ENCODE measurements around the gene NOP16. TPM values are rescaled to one million over a fixed set of nuclear protein-coding genes. Genes with fewer than 3 reads are reported as not detected.
"Not testable (repeated sequence)": the region's sequence is repeated elsewhere in the genome, so short reads cannot be mapped to it uniquely, and the experiment has no call there.

The NOP16 gene
- total RNA-seq, 2 donors from 2014 or later, result 42.1 to 67.7 TPM

- ATAC-seq (no peak), DNase-seq (ENCODE audit: low spot score in 2 of 2) (no peak)
- Mint-ChIP-seq H3K27ac (peak overlapping the region in 1 of 2 donors; percentile 32), H3K9me3 (no peaks in the 10 kb centered on the region), H3K36me3 (peaks cover 0 to 6% of the 10 kb centered on the region in 2 donors)
These were observed 25.4 kb upstream of the NOP16 start for GRCh38 chr5:176413709-176414191.

DNA sequence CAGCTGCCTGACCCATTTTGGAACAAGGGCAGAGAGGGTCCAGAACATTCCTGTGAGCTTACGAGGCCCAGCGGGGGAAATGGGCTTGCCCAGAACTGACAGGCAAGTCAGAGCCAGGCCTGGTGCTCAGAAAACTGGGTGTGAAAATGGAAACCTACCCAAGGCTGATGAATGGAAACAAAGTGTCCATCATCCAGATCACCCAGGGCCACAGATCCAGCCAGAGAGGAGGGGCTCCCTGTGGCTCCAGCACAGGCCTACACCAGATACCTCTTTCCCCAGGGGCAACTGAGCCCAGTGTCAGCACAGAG is 24.8 kb upstream of the NOP16 start:
- H3K27ac Mint-ChIP-seq, result peak overlapping the region; percentile 32 to 90
- no peaks in the 10 kb centered on the region for H3K9me3 Mint-ChIP-seq
- peaks cover 0 to 6% of the 10 kb centered on the region in 2 donors for H3K36me3 Mint-ChIP-seq
- DNase-seq (ENCODE audit: low spot score in 2 of 2) (no peak), ATAC-seq (no peak)

- peaks cover 0 to 6% of the 10 kb centered on the region in 2 donors for H3K36me3 Mint-ChIP-seq
- no peak for DNase-seq (ENCODE audit: low spot score in 2 of 2)
- peak overlapping the region; percentile 59 to 90 for H3K27ac Mint-ChIP-seq
- no peak for ATAC-seq
- H3K9me3 Mint-ChIP-seq, result no peaks in the 10 kb centered on the region
These were observed 24.3 kb upstream of the NOP16 start for GRCh38 chr5:176412517-176413254.

- H3K9me3 Mint-ChIP-seq, result no peaks in the 10 kb centered on the region
- no peak for ATAC-seq
- peak overlapping the region; percentile 59 to 72 for H3K27ac Mint-ChIP-seq
- peaks cover 0 to 6% of the 10 kb centered on the region in 2 donors for H3K36me3 Mint-ChIP-seq
- DNase-seq (ENCODE audit: low spot score in 2 of 2), result no peak
These were observed 22.2 kb upstream of the NOP16 start for GRCh38 chr5:176410486-176411180.

DNA sequence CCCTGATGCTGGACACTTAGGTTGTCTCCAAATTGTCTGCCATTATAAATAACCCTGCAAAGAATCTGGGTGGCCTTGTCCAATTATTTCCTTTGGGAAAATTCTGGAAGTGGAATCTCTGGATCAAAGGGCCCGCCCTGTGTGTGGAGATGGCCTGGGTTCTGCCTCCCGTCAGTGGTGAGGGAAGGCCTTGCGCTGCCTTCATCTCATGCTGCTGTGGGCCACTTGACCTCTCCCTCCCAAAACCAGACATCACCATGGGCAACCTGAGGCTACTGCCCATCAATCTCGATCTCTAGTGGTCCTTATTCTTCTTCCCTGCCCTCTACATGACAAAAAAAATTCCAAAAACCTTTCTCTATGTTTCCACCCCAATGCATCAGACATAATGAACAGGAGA is 21.4 kb upstream of the NOP16 start:
- H3K36me3 Mint-ChIP-seq, result peaks cover 0 to 6% of the 10 kb centered on the region in 2 donors
- no peak for ATAC-seq
- H3K9me3 Mint-ChIP-seq, result no peaks in the 10 kb centered on the region
- peak overlapping the region in 1 of 2 donors; percentile 13 for H3K27ac Mint-ChIP-seq
- no peak for DNase-seq (ENCODE audit: low spot score in 2 of 2)

GRCh38 chr5:176408590-176408989 is 20.2 kb upstream of the NOP16 start:
- H3K36me3 Mint-ChIP-seq, result peaks cover 0 to 6% of the 10 kb centered on the region in 2 donors

DNA sequence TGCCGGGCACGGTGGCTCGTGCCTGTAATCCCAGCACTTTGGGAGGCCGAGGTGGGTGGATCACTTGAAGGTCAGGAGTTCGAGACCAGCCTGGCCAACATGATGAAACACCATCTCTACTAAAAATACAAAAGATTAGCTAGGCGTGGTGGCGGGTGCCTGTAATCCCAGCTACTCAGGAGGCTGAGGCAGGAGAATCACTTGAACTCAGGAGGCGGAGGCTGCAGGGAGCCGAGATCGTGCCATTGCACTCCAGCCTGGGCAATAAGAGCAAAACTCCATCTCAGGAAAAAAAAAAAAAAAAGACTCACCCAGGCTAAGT is 19.8 kb upstream of the NOP16 start:
- not testable (repeated sequence) for H3K27ac Mint-ChIP-seq; H3K36me3 Mint-ChIP-seq; H3K9me3 Mint-ChIP-seq; DNase-seq (ENCODE audit: low spot score in 2 of 2); ATAC-seq

More at GRCh38 chr5:176408590-176408989, 20.2 kb upstream of the NOP16 start:
- Mint-ChIP-seq H3K27ac (no peak overlapping the region), H3K9me3 (no peaks in the 10 kb centered on the region)
- DNase-seq (ENCODE audit: low spot score in 2 of 2) (no peak), ATAC-seq (no peak)

- ATAC-seq, result no peak
- H3K36me3 Mint-ChIP-seq, result peaks cover 0 to 6% of the 10 kb centered on the region in 2 donors
- H3K9me3 Mint-ChIP-seq, result no peaks in the 10 kb centered on the region
- DNase-seq (ENCODE audit: low spot score in 2 of 2), result no peak
- H3K27ac Mint-ChIP-seq, result peak overlapping the region; percentile 29 to 57
These were observed 19.3 kb upstream of the NOP16 start for GRCh38 chr5:176407456-176408251.

GRCh38 chr5:176406436-176407052 is 18.1 kb upstream of the NOP16 start:
- Mint-ChIP-seq H3K27ac (no peak overlapping the region), H3K9me3 (no peaks in the 10 kb centered on the region), H3K36me3 (peaks cover 0 to 6% of the 10 kb centered on the region in 2 donors)
- DNase-seq (ENCODE audit: low spot score in 2 of 2) (no peak), ATAC-seq (no peak)

DNA sequence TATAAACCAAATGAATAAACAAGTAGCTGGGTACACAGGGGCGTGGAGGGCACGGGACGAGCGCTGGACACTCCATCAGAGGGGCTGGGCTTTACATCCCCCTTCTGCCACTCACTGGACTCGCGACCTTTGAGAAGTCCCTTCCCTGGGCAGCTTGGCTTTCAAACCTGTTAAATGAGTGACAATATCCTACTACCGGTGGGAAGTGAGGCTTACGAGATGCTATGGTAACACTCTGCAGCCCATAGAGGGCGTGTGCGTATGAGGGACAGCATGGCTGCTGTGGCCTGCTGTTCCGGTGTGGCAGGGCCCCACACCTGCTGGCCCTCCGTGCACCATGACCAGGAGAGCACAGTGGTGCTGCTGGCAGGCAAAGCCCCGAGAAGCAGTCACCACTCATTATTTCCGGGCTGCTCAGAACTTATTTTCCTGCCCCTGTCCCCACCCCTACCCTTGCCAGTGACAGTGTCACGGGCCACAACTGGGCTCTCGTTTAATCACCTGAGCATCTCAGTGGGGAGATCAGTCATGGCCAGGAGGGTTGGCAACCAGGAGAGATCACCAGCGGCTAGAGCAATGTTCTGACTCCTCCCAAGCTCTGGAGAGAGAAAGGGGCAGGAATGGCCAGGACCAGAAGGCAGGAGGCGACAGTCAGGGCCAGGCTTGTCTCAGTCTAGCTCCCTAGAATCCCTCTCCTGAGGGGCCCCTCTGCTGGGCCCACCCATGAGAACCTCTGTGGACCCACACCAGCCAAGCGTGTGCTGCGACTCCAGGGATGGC is 17.4 kb upstream of the NOP16 start:
- Mint-ChIP-seq H3K36me3 (peaks cover 0 to 6% of the 10 kb centered on the region in 2 donors), H3K9me3 (no peaks in the 10 kb centered on the region), H3K27ac (peak overlapping the region in 1 of 2 donors; percentile 9)
- DNase-seq (ENCODE audit: low spot score in 2 of 2) (no peak), ATAC-seq (peak in 1 of 2 donors; percentile 9)

- DNase-seq (ENCODE audit: low spot score in 2 of 2), result no peak
- Mint-ChIP-seq H3K9me3 (no peaks in the 10 kb centered on the region), H3K36me3 (no peaks in the 10 kb centered on the region), H3K27ac (peak overlapping the region; percentile 14 to 37)
- no peak for ATAC-seq
These were observed 13.1 kb upstream of the NOP16 start for GRCh38 chr5:176401281-176402205.

DNA sequence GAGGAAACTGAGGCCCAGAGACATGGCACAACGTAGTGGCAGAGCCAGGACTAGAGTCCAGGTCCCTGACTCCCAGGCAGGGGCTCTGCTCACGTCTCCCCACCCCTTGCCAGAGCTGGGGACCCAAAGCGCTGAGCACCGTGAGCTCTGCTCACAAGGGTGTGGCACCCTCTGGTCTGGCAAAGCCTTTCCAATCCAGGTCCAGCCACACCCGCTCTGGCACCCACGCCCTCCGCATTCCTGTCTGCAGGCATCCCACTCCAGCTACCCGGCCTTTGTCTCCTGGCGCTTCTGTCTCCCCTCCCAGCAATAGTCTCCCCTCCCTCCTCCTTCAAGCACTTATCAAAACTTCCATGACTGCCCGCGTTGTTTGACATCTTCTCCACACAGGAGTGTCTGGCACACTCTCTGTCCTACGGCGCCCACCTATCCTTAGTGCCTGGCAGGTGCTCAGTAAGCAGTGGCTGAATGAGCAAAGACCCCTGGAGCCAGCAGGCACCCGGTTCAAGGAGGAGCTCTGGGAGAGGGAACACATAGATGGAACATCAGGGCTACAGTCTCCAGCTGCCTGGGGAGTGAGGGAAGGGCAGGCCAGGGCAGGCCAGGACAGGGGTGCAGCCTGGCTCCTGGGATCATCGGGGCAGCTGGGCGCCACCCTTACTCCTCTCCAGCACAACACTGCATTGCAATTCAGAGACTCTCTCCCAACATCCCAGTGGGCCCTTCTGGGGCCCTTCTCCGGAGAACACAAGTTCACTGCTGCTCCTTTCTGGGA is 12.2 kb upstream of the NOP16 start:
- no peak for ATAC-seq
- Mint-ChIP-seq H3K9me3 (no peaks in the 10 kb centered on the region), H3K36me3 (no peaks in the 10 kb centered on the region), H3K27ac (peak overlapping the region in 1 of 2 donors; percentile 1)
- no peak for DNase-seq (ENCODE audit: low spot score in 2 of 2)

- no peaks in the 10 kb centered on the region for H3K9me3 Mint-ChIP-seq
- peak overlapping the region in 1 of 2 donors; percentile 31 for H3K27ac Mint-ChIP-seq
- DNase-seq (ENCODE audit: low spot score in 2 of 2) (no peak), ATAC-seq (no peak)
- H3K36me3 Mint-ChIP-seq, result no peaks in the 10 kb centered on the region
These were observed 9.5 kb upstream of the NOP16 start for GRCh38 chr5:176397736-176398420.

- DNase-seq (ENCODE audit: low spot score in 2 of 2) (no peak), ATAC-seq (no peak)
- Mint-ChIP-seq H3K9me3 (no peaks in the 10 kb centered on the region), H3K36me3 (no peaks in the 10 kb centered on the region), H3K27ac (peak overlapping the region; percentile 44 to 57)
These were observed 7.9 kb upstream of the NOP16 start for GRCh38 chr5:176396330-176396729.

Data from activated naive CD4-positive, alpha-beta T cell treated with anti-CD3 and anti-CD28 coated beads, Interleukin-2, amount 50 U/mL, for 72 hours (primary cell).